Esophagus muscularis mucosa (tissue), 3 donors: ENCODE measurements around the gene THADA.

ENCODE experiments used
- POLR2A ChIP-seq: fragments of 450-650 bp; IDR thresholded peaks from one replicate; pipeline ENCODE4 v1.6.1; 2017; ENCODE audit warnings: antibody characterized with exemption, moderate library complexity, mild to moderate bottlenecking, low read depth
- TF ChIP-seq, protein P1 (sequence below), 3 experiments: fragments of 200-600 bp in 2 of 3; fragments of 450-650 bp in 1 of 3; sonication (generic) in 2 of 3; IDR thresholded peaks; one replicate each; pipeline ENCODE4 v1.5.1; 2017 to 2019; ENCODE audit warnings: antibody characterized with exemption in 3 of 3, mild to moderate bottlenecking in 2 of 3, moderate library complexity in 1 of 3

DNA sequence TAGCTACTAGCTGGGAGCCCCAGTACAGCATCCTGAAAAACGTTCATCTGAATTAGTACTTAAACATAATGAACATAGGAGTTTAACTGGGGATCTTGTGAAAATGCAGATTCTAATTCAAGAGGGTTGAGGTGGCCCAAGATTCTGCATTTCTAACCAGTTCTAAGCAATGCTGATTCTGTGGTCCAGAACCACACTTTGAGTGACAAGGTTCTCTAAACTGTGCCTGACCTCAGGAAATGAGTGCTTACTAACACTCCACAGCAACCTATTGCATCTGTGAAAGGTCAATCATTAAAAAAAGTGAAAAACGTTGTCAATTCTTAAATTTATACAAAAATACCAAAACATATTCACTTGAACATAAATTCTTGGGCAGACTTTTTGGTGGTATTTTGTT lies 212.3 kb downstream of the THADA start:
- no peak for TF ChIP-seq POLR2A
- TF ChIP-seq, protein P1, sequence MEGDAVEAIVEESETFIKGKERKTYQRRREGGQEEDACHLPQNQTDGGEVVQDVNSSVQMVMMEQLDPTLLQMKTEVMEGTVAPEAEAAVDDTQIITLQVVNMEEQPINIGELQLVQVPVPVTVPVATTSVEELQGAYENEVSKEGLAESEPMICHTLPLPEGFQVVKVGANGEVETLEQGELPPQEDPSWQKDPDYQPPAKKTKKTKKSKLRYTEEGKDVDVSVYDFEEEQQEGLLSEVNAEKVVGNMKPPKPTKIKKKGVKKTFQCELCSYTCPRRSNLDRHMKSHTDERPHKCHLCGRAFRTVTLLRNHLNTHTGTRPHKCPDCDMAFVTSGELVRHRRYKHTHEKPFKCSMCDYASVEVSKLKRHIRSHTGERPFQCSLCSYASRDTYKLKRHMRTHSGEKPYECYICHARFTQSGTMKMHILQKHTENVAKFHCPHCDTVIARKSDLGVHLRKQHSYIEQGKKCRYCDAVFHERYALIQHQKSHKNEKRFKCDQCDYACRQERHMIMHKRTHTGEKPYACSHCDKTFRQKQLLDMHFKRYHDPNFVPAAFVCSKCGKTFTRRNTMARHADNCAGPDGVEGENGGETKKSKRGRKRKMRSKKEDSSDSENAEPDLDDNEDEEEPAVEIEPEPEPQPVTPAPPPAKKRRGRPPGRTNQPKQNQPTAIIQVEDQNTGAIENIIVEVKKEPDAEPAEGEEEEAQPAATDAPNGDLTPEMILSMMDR (IDR thresholded peaks at IDR 0.05) = no peak
